NCI-H2081 treated with DMSO at 0.1 percent for 48 hours (cell line): Measurements from ENCODE around the gene PARK7.

Experiments
- DNase-seq: peaks from one replicate; lab custom pipeline; 2025; lab: John Stamatoyannopoulos, UW

PARK7 gene

DNA sequence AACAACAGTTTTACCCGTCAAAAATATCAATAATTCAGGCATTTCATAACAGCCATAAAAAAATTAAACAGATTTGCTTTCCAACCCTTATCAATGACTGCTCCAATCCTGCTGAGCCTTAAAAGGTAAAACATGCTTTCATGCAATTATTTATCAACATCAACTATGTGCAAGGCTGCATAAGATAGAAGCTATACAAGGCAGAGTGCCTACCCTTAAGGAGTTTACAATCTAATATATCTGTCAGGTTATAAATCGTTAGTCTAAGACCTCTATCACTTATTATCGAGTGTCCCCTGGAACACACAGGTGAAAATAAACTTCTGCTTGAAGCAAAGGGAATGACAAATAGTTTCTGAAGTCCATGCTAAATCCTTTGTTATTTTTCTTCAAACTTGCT is 62.8 kb downstream of the PARK7 start:
- no peak for DNase-seq

DNA sequence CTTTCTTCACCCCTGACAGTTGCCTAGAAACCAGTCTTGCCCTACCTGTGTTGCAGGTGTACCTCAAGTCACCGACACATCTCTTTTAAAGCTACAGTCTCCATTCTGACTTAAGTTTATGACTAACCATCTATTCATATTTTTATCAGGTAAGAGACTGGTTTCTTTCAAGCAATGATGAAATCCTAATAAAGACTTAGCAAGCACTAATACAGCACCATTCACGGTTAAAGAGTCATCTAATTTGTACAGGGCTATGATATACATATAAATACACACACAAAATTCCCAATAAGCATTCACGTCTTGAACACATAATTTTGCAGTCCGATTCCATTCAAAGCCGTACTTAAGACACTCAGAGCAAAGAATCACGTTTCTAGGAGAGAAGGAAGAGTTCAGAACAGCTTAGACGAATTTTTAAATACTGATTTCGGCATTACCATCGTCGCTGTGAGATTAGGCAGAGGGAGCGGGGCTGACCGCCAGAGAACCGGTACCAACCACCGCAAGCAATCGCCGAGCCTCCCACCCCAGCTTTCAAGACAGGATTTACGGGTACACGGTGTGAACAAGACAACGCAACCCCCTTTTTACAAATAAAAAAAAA is 63.7 kb downstream of the PARK7 start:
- no peak for DNase-seq

DNA sequence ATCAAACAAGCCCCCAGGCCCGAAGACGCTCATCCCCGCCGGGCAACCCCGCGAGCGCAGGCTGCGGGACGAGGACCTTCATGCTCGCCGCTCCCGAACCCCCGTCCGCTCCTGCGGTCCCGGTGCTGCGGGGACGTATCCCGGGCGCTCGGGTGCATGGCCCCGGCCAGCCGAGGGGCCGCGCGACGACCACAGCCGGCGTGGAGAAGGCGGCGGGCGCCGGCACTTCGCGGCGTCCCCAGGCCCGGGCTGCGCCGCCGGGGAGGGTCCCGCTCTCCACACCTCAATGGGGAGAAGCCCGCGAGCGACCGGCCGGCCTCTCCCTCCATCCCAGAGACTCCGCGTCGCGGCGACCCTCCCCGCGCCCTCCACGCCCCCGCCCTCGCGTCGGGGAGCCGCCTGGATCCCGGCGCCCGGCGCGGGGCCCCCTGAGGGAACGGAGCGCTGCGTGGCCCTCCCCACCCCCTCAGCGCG is 64.2 kb downstream of the PARK7 start:
- no peak for DNase-seq

DNA sequence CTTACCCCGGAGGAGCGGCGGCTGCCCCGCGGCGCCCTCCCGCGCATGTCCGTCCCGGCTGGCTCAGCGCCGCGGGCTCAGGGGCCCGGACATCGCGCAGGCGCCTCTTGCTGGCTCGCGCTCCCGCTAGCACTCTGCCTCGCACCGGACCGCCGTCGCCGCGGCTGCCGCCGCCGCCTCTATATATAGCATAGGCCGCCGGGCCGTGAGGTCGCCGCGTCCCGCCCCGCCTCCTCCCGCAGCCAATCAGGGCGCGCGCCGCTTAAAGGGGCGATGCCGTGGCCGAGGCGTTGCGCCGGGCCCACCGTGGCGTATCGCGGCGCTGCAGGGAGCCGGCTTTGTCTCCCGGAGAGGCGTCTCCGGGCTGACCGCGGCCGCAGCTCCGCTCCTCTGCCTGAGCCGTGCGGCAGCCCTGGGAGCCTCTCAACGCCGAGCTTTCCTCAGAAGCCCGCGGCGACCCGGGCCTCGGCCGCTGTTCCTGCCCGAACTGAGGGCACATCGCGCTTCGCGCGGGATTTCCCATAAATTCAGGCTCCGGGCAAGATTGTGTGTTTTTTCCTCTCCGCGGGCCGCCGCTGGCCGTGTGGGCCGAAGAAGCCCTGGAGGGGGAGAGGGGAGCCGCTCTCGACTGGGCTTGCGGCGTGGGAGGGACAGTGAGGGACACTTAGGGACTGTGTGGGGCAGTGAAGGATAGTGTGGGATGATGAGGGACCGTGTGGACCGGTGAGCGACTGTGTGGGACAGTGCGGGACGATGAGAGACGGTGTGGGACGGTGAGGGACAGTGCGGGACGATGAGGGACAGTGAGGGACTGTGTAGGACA is 64.9 kb downstream of the PARK7 start, which contains the start of gene ERRFI1:
TSS of gene ERRFI1 (minus strand) at position 157 of the 823 bp plus-strand sequence. CDS start 10,690 bp downstream, outside the sequence.
- DNase-seq, result peak; percentile 25

DNA sequence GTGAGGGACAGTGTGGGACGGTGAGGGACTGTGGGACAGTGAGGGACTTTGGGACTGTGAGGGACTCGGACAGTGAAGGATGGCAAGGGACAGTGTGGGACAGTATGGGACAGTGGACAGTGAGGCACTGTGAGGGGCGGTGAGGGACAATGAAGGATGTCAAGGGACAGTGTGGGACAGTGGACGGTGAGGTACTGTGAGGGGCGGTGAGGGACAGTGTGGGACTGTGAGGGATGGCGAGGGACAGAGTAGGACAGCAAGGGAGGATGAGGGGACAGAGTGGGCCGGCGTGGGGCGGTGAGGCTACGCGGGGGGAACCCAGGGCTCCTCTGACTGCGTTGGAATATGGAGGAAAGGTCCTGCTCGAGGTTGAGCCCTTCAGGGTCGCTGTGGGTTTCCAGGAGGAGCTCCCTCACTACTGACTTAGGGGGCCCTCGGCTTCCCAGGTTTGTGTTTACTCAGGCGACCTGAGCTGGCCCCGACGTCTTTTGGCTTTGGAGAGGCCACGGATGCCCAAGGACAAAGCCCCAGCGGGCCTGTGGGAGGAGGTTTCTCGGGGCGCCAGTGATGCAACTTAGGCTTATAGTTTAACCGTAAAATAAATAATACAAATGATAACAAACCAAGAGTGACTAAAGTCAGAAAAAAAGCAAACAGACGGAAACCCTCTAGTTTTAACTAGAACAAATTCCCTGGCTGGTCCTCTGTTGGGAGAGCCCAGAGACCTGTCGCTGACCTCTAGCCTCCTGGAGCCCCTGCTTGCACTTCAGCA is 65.7 kb downstream of the PARK7 start:
- DNase-seq, result no peak

DNA sequence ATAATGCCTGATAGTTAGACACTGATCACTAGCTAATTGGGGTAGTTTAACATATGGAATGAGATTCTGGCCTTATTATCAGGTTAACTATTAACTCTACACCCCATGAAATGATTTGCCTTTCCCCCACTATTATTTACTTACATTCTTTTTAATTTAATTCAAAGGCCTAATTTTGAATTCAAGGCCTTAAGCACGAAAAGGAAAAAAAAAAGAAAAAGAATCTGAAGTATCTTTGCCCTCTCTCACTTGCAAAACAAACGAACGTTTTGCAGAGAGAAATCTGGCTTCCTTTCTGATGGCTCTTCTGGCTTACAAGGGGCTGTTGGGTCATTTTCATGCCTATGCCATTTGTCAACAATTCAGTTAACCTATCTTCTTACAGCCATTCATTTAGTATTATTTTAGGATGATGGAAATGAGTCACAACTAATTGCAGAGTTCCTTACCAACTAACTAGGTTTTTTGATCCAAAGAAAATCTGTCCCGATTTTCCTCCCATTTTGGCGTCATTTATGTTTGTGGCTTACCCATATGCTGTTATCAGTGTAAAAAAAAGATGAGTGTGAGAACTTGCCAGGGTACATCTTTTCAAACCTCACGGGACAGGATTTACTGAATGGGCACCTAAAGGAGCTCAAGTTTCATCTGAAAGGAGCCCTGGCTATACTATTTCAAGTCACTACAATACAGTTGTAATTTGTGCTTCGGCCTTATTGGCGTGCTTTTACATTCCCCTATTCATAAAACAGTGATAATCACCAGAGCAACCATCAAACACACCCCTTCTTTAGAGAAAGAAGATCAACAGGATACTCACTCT is 66.4 kb downstream of the PARK7 start:
- DNase-seq, result no peak

DNA sequence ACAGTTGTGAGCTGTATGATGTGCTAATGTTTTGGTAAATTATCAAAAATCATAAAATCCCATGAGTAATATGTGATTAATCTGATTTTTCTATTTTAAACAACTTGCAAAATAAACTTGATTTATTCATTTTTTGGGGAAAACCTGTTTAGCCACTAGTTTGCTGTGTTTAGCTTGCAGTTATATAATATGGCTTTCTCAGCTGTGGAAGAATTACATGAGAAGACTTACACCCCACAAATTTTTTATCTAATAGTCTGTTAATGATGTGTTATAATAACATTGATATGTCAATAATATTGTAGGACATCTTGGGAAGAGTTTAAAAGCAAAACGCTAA is 67.0 kb downstream of the PARK7 start:
- no peak for DNase-seq

DNA sequence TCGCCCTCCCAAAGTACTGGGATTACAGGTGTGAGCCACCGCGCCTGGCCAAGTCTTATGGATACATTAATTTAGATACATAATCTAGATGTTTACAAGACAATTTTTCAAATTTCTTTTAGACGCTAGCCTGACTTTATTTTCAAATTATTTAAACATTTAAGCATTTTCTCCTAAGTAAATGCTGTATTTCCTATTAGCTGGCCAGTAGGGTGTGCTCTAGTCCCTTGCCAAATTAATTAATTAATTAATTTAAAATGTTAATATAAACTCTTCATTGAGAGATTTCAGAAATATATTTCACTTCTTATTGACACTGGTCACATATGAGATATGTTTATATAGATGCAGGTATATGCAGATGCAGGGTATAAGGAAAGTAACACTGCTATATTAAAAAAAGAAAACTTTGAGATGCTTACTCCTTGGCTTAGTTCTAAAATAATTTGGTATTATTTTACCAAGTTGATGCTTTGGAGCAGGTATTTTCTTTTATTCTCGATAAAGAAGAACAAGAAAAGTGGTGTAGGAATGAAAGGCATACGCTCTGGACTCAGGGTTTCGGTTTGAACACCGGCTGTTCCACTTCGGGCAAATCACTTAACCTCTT is 69.8 kb downstream of the PARK7 start:
- no peak for DNase-seq

DNA sequence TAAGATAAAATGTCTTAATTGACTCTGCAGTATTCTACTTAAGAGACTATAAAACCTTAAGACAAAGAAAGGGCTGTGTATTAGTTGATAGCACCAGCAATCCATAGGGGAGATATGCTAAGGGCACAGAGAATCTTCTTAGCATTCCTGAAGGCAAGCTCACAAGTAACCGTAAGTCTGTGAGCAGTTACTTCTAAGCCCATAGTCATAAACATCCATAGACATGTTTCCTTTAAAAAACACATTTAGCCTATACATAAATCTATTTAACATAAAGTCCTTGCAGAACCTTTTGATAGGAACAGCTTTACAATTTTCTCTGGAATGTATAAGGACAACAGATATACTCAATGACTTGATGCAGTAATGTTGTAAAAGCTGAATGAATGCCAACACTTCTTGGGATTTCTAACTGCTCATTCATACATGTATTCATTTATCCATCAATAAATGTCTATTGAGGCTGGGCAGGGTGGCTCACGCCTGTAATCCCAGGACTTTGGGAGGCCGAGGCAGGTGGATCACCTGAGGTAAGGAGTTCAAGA is 70.9 kb downstream of the PARK7 start:
- no peak for DNase-seq

DNA sequence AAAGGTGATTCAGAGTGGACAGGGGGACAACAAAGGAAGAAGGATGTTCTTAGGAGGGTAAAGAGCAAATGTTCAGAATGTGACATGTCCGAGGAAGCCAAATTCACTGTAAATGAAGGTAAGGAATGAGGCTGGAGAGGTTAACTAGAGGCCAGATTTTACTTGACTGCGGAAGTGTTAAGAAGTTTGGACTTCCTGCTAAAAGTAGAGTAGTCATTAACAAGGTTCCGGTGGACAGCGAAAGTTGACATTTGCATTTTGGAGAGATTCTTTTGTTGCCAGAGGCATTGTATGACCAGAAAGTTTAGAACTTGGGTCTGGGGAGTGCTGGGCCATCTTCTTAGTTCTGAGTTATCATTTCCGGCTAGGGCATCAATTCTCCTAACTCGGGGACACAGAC is 71.8 kb downstream of the PARK7 start:
- no peak for DNase-seq
